IMR-90 (cell line): ENCODE results near the gene LUC7L2. TPM values are rescaled to one million over a fixed set of nuclear protein-coding genes. Genes with fewer than 3 reads are reported as not detected.

Experiments
- ATAC-seq: fragments of 200-7000 bp; cut with Tn5 transposase; 2 replicates; pipeline ENCODE4 v1.9.1; 2020; ENCODE audit warnings: low read depth, mild to moderate bottlenecking, moderate library complexity
- BruUV-seq: library from RNA; stranded (reverse); fragments of 400-500 nt; replicated peaks from 2 replicates; lab custom pipeline; 2021; lab: Mats Ljungman, UMichigan
- CTCF ChIA-PET: fragments of 300-600 bp; formaldehyde crosslinking; extraction: SDS; loops from one replicate; lab custom pipeline; 2021; ENCODE audit warnings: antibody characterized with exemption; lab: Yijun Ruan, JAX
- POLR2A ChIA-PET: fragments of 300-600 bp; sonication (Branson Sonifier 250); formaldehyde crosslinking; loops from one replicate; lab custom pipeline; 2022; ENCODE audit warnings: antibody characterized with exemption; ENCODE audit not compliant: unreplicated experiment; lab: Charles Lee
- DNase-seq: peaks from one replicate; pipeline ENCODE4 v3.0.0; 2013
- H2AFZ ChIP-seq: replicated peaks from 2 replicates; pipeline ENCODE3; 2013; ENCODE audit warnings: low read length, mild to moderate bottlenecking; ENCODE audit not compliant: poor library complexity
- H2AK5ac ChIP-seq: 2 replicates; pipeline ENCODE4 v1.6.1; 2013; ENCODE audit warnings: low read depth, low read length, inconsistent platforms
- H2AK9ac ChIP-seq: replicated peaks from 2 replicates; pipeline ENCODE3; 2013; ENCODE audit warnings: mild to moderate bottlenecking, low read depth, low read length, moderate library complexity; ENCODE audit not compliant: poor library complexity
- H2BK120ac ChIP-seq: 2 replicates; pipeline ENCODE4 v1.6.1; 2013; ENCODE audit warnings: low read depth, low read length, inconsistent platforms
- H2BK15ac ChIP-seq: 3 replicates; pipeline ENCODE4 v1.6.1; 2013; ENCODE audit warnings: low read depth, low read length, inconsistent platforms
- H2BK20ac ChIP-seq: 2 replicates; pipeline ENCODE4 v1.6.1; 2013; ENCODE audit warnings: low read depth, mild to moderate bottlenecking, inconsistent platforms, low read length, moderate library complexity
- H2BK5ac ChIP-seq: 2 replicates; pipeline ENCODE4 v1.6.1; 2013; ENCODE audit warnings: mild to moderate bottlenecking, low read depth, low read length, inconsistent platforms; ENCODE audit not compliant: poor library complexity, severe bottlenecking
- H3K14ac ChIP-seq: replicated peaks from 2 replicates; pipeline ENCODE4 v1.6.1; 2013; ENCODE audit warnings: low read depth, low read length, inconsistent platforms
- H3K18ac ChIP-seq: 2 replicates; pipeline ENCODE4 v1.6.1; 2013; ENCODE audit warnings: low read depth, low read length, control low read depth
- H3K23ac ChIP-seq: 2 replicates; pipeline ENCODE4 v1.6.1; 2013; ENCODE audit warnings: low read depth, low read length, inconsistent platforms
- H3K27ac ChIP-seq: 2 replicates; pipeline ENCODE4 v1.5.1; 2013; ENCODE audit warnings: mild to moderate bottlenecking, control low read depth, low read length; ENCODE audit not compliant: insufficient read depth
- H3K27me3 ChIP-seq: 2 replicates; pipeline ENCODE4 v1.6.1; 2013; ENCODE audit warnings: low read length; ENCODE audit not compliant: control insufficient read depth, insufficient read depth
- H3K36me3 ChIP-seq: 2 replicates; pipeline ENCODE4 v1.6.1; 2013; ENCODE audit warnings: low read length, mixed read lengths; ENCODE audit not compliant: control insufficient read depth, insufficient read depth
- H3K4ac ChIP-seq: 2 replicates; pipeline ENCODE4 v1.6.1; 2013; ENCODE audit warnings: low read depth, low read length, inconsistent platforms
- H3K4me1 ChIP-seq: 2 replicates; pipeline ENCODE4 v1.6.1; 2013; ENCODE audit warnings: low read length, mixed read lengths; ENCODE audit not compliant: control insufficient read depth, insufficient read depth
- H3K4me2 ChIP-seq: 2 replicates; pipeline ENCODE4 v1.6.1; 2013; ENCODE audit warnings: low read depth, mild to moderate bottlenecking, control low read depth, low read length, moderate library complexity
- H3K4me3 ChIP-seq: 2 replicates; pipeline ENCODE4 v1.5.1; 2013; ENCODE audit warnings: low read depth, mild to moderate bottlenecking, control low read depth, low read length, moderate library complexity; ENCODE audit not compliant: insufficient read depth
- H3K56ac ChIP-seq: 2 replicates; pipeline ENCODE4 v1.6.1; 2013; ENCODE audit warnings: low read length, inconsistent platforms; ENCODE audit not compliant: insufficient read depth; ENCODE audit errors: extremely low read depth
- H3K79me1 ChIP-seq, 2 experiments: 2 replicates each; pipeline ENCODE4 v1.6.1; 2013; ENCODE audit warnings: low read length in 2 of 2, inconsistent platforms in 1 of 2, low read depth in 1 of 2
- H3K9ac ChIP-seq: 2 replicates; pipeline ENCODE4 v1.6.1; 2013; ENCODE audit warnings: low read depth, low read length, control low read depth
- H3K9me1 ChIP-seq: 2 replicates; pipeline ENCODE4 v1.6.1; 2013; ENCODE audit warnings: low read length, inconsistent platforms; ENCODE audit not compliant: insufficient read depth
- H3K9me3 ChIP-seq: 2 replicates; pipeline ENCODE4 v1.6.1; 2013; ENCODE audit warnings: low read length; ENCODE audit not compliant: control insufficient read depth, insufficient read depth
- H4K20me1 ChIP-seq: 2 replicates; pipeline ENCODE4 v1.6.1; 2013; ENCODE audit warnings: low read length, inconsistent platforms; ENCODE audit not compliant: insufficient read depth
- H4K5ac ChIP-seq: 2 replicates; pipeline ENCODE4 v1.6.1; 2013; ENCODE audit warnings: mild to moderate bottlenecking, low read depth, low read length, control low read depth
- H4K8ac ChIP-seq, 2 experiments: 2 replicates each; pipeline ENCODE4 v1.6.1; 2013; ENCODE audit warnings: low read depth in 2 of 2, low read length in 2 of 2, control low read depth in 1 of 2, inconsistent platforms in 1 of 2
- H4K91ac ChIP-seq: 2 replicates; pipeline ENCODE4 v1.6.1; 2013; ENCODE audit warnings: low read depth, low read length, inconsistent platforms; ENCODE audit not compliant: insufficient read depth
- BHLHE40 ChIP-seq: fragments of 150-350 bp; IDR thresholded peaks from 2 replicates; pipeline ENCODE4 v1.6.1; 2016; ENCODE audit warnings: mild to moderate bottlenecking, low read depth, low read length
- CEBPB ChIP-seq: IDR thresholded peaks from 2 replicates; pipeline ENCODE4 v1.6.1; 2012; ENCODE audit warnings: low read depth, low read length, improper control_type of control experiment
- CHD1 ChIP-seq: IDR thresholded peaks from 2 replicates; pipeline ENCODE4 v1.6.1; 2012; ENCODE audit warnings: low read depth, low read length, improper control_type of control experiment
- CTCF ChIP-seq: conservative IDR thresholded peaks from 2 replicates; pipeline ENCODE4 v1.5.1; 2012; ENCODE audit warnings: mild to moderate bottlenecking, low read depth, low read length, improper control_type of control experiment
- ELK1 ChIP-seq: fragments of 150-350 bp; IDR thresholded peaks from 2 replicates; pipeline ENCODE4 v1.6.1; 2016; ENCODE audit warnings: low read depth, mild to moderate bottlenecking, low read length, moderate library complexity, borderline replicate concordance
- MAFK ChIP-seq: IDR thresholded peaks from 2 replicates; pipeline ENCODE4 v1.6.1; 2012; ENCODE audit warnings: low read depth, low read length, improper control_type of control experiment
- MAZ ChIP-seq: IDR thresholded peaks from 2 replicates; pipeline ENCODE4 v1.6.1; 2012; ENCODE audit warnings: low read depth, mild to moderate bottlenecking, low read length, improper control_type of control experiment, moderate library complexity, borderline replicate concordance
- MXI1 ChIP-seq: IDR thresholded peaks from 2 replicates; pipeline ENCODE4 v1.6.1; 2012; ENCODE audit warnings: low read depth, mild to moderate bottlenecking, low read length, moderate library complexity, borderline replicate concordance
- POLR2A ChIP-seq: IDR thresholded peaks from 2 replicates; pipeline ENCODE4 v1.6.1; 2012; ENCODE audit warnings: mild to moderate bottlenecking, low read depth, low read length
- RAD21 ChIP-seq: IDR thresholded peaks from 2 replicates; pipeline ENCODE4 v1.6.1; 2012; ENCODE audit warnings: low read length, improper control_type of control experiment
- RCOR1 ChIP-seq: IDR thresholded peaks from 2 replicates; pipeline ENCODE4 v1.6.1; 2012; ENCODE audit warnings: mild to moderate bottlenecking, low read length, improper control_type of control experiment; ENCODE audit not compliant: insufficient replicate concordance
- RFX5 ChIP-seq: IDR thresholded peaks from 2 replicates; pipeline ENCODE4 v1.8.0; 2012; ENCODE audit warnings: low read depth, mild to moderate bottlenecking, low read length, moderate library complexity
- SMC3 ChIP-seq: fragments of 150-350 bp; IDR thresholded peaks from 2 replicates; pipeline ENCODE4 v1.6.1; 2016; ENCODE audit warnings: low read depth, mild to moderate bottlenecking, antibody characterized with exemption, low read length, moderate library complexity
- WGBS, 2 experiments: methylation state at CpG; one replicate each; pipeline versions ENCODE4 v1.1.5 to v1.1.7; 2013; ENCODE audit warnings: missing lambda C conversion rate in 2 of 2; ENCODE audit not compliant: insufficient read length in 1 of 2; ENCODE audit errors: extremely low coverage in 2 of 2; 5-methylcytosine and 5-hydroxymethylcytosine counted together
- dilution Hi-C: fragments of 300-500 bp; cut with HindIII; formaldehyde crosslinking; loops from one replicate; pipeline ENCODE4 v1.14.3; 2018; ENCODE audit warnings: low sequenced_read_pairs; ENCODE audit not compliant: unreplicated experiment
- in situ Hi-C: fragments of 300-500 bp; cut with MboI; formaldehyde crosslinking; loops from 3 replicates; pipeline ENCODE4 v1.14.3; 2019; ENCODE audit warnings: low sequenced_read_pairs, inconsistent platforms, mixed read lengths
- intact Hi-C: fragments of 100-400 bp; cut with micrococcal nuclease; formaldehyde crosslinking; loops from 2 replicates; pipeline ENCODE4 v1.10.0; 2022
- polyA plus RNA-seq, 3 experiments: library from polyadenylated mRNA; depleted of rRNA; stranded (reverse); fragments of >200 nt; gene quantifications; 2 replicates each; pipeline ENCODE4 v1.2.3, GENCODE V29; 2012; ENCODE audit warnings: low replicate concordance in 1 of 3
- total RNA-seq: library from RNA; depleted of rRNA; stranded (reverse); fragments of >200 nt; gene quantifications from 2 replicates; pipeline ENCODE4 v1.2.3, GENCODE V29; 2012
- TF ChIP-seq, protein P1 (sequence below): fragments of 150-350 bp; IDR thresholded peaks from 2 replicates; pipeline ENCODE4 v1.6.1; 2017; ENCODE audit warnings: mild to moderate bottlenecking, antibody characterized with exemption, low read length, low read depth

The LUC7L2 gene
- total and polyA plus RNA-seq, 2 of the 4 experiments (the other 2 are of a cell fraction) = 14.9 to 31.8 TPM

DNA sequence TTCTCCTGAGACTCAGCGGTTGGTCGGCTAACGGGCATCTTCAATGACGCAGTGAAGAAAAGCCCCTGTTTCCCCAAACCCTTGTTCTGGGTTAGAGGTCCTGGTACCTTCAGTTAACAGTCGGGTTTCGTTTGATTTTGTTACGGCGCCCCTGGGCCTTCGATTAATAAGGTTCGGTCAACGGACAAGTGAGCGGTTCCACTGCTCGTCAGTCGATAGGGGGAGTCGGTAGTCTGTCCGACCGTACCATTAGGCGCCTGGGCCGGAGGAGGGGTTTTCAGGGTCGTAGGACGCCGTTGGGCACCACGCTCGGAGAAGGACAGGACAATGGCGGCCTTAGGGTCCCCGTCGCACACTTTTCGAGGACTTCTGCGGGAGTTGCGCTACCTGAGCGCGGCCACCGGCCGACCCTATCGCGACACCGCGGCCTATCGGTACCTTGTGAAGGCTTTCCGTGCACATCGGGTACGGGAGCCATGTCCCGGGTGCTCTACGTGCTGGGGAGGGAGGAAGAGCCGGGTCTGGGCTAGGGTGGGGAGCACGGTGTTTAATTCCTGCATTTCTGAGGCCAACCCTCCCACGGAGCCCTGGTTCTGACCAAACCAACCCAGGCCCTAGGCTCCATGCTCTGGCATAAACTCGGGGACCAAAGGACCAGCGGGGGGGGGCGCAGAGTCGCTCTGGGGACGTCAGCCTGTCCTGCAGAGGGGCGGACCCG lies 18.5 kb upstream of the LUC7L2 start, which contains the start of gene FMC1:
Gene FMC1, plus strand, starts transcription at position 280 of the 718 bp plus-strand sequence. Its CDS starts 48 bp downstream, at position 328.
- Histone ChIP-seq H3K27me3 (no peaks in the 10 kb centered on the region), H3K9me3 (no peaks in the 10 kb centered on the region), H3K4me1 (no peaks in the 10 kb centered on the region; the same call in 1 of the 2 replicates), H3K18ac (peak within 1 kb of the TSS; percentile 25), H4K5ac (peak within 1 kb of the TSS; percentile 73), H2BK5ac (peak within 1 kb of the TSS; percentile 88), H3K27ac (peak within 1 kb of the TSS; percentile 91), H3K4me3 (peak within 1 kb of the TSS; percentile 64), H2AK9ac (peak within 1 kb of the TSS; percentile 98), H3K14ac (peak within 1 kb of the TSS; percentile 97), H3K23ac (peak within 1 kb of the TSS; percentile 95), H3K79me1 (peaks cover 7 to 19% of the 10 kb centered on the region in 2 experiments), H3K9me1 (no peaks in the 10 kb centered on the region), H2AK5ac (peak within 1 kb of the TSS; percentile 83), H3K4ac (peak within 1 kb of the TSS; percentile 91), H4K20me1 (no peaks in the 10 kb centered on the region; the same call in 1 of the 2 replicates), H2BK15ac (peak within 1 kb of the TSS; percentile 13; the same call in 1 of the 3 replicates), H3K9ac (peak within 1 kb of the TSS; percentile 88), H3K56ac (peak within 1 kb of the TSS; percentile 96), H4K91ac (peak within 1 kb of the TSS; percentile 95), H4K8ac (peak within 1 kb of the TSS; percentile 2 to 98), H2BK20ac (no peak within 1 kb of the TSS; the same call in 1 of the 2 replicates), H2AFZ (peak within 1 kb of the TSS; percentile 99), H2BK120ac (peak within 1 kb of the TSS; percentile 78), H3K4me2 (peak within 1 kb of the TSS; percentile 87), H3K36me3 (peaks cover 2% of the 10 kb centered on the region; the same call in 1 of the 2 replicates)
- ATAC-seq (peak; percentile 83), DNase-seq (peak; percentile 94)
- dilution Hi-C loops (no loop called here), intact Hi-C loops (loop anchor here (5.0 kb wide), 1 partner anchor 661 kb away; no protein-coding TSS in a partner anchor), in situ Hi-C loops (no loop called here)
- no TSS peak for BruUV-seq
- 0% methylated on average over 40 of the region's 54 CpGs; no CpG with 5 or more reads in 1 of the 2 experiments for WGBS, 2 experiments
- POLR2A ChIA-PET = no interaction called here
- CTCF ChIA-PET = no interaction called here
- TF ChIP-seq MAZ (peak; percentile 67; the same call in 1 of the 2 replicates), ELK1 (no peak), CTCF (peak; percentile 29; the same call in 1 of the 2 replicates), RCOR1 (no peak), BHLHE40 (peak; percentile 97), MAFK (no peak), CEBPB (no peak), MXI1 (peak; percentile 51; the same call in 1 of the 2 replicates), RAD21 (no peak), CHD1 (peak; percentile 59; the same call in 1 of the 2 replicates), SMC3 (no peak), POLR2A (peak; percentile 71; the same call in 1 of the 2 replicates), RFX5 (no peak)
- TF ChIP-seq, protein P1, sequence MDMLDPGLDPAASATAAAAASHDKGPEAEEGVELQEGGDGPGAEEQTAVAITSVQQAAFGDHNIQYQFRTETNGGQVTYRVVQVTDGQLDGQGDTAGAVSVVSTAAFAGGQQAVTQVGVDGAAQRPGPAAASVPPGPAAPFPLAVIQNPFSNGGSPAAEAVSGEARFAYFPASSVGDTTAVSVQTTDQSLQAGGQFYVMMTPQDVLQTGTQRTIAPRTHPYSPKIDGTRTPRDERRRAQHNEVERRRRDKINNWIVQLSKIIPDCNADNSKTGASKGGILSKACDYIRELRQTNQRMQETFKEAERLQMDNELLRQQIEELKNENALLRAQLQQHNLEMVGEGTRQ = no peak
